Prostate gland (tissue), 2 donors: Measurements from ENCODE around the gene PTPRM.

Experiments
- POLR2A ChIP-seq: fragments of 450-650 bp; IDR thresholded peaks from one replicate; pipeline ENCODE4 v1.6.1; 2016; ENCODE audit warnings: antibody characterized with exemption, mild to moderate bottlenecking
- POLR2AphosphoS5 ChIP-seq: sonication (generic); formaldehyde crosslinking; IDR thresholded peaks from one replicate; pipeline ENCODE4 v1.6.1; 2017; ENCODE audit warnings: antibody characterized with exemption
- TF ChIP-seq, protein P1 (sequence below), 4 experiments: fragments of 200-600 bp in 2 of 4; fragments of 450-650 bp in 2 of 4; sonication (generic) in 2 of 4; IDR thresholded peaks; 1 replicate in 3 of 4; 2 replicates in 1 of 4; pipeline ENCODE4 v1.5.1; 2016 to 2019; ENCODE audit warnings: antibody characterized with exemption in 4 of 4, mild to moderate bottlenecking in 2 of 4, moderate library complexity in 2 of 4

GRCh38 chr18:7733642-7734041 is 166.5 kb downstream of the PTPRM start:
- TF ChIP-seq, protein P1, sequence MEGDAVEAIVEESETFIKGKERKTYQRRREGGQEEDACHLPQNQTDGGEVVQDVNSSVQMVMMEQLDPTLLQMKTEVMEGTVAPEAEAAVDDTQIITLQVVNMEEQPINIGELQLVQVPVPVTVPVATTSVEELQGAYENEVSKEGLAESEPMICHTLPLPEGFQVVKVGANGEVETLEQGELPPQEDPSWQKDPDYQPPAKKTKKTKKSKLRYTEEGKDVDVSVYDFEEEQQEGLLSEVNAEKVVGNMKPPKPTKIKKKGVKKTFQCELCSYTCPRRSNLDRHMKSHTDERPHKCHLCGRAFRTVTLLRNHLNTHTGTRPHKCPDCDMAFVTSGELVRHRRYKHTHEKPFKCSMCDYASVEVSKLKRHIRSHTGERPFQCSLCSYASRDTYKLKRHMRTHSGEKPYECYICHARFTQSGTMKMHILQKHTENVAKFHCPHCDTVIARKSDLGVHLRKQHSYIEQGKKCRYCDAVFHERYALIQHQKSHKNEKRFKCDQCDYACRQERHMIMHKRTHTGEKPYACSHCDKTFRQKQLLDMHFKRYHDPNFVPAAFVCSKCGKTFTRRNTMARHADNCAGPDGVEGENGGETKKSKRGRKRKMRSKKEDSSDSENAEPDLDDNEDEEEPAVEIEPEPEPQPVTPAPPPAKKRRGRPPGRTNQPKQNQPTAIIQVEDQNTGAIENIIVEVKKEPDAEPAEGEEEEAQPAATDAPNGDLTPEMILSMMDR (IDR thresholded peaks at IDR 0.05): no peak
- no peak for TF ChIP-seq POLR2AphosphoS5
- TF ChIP-seq POLR2A: no peak
